ENCODE results near the gene FANCM.

The FANCM gene

DNA sequence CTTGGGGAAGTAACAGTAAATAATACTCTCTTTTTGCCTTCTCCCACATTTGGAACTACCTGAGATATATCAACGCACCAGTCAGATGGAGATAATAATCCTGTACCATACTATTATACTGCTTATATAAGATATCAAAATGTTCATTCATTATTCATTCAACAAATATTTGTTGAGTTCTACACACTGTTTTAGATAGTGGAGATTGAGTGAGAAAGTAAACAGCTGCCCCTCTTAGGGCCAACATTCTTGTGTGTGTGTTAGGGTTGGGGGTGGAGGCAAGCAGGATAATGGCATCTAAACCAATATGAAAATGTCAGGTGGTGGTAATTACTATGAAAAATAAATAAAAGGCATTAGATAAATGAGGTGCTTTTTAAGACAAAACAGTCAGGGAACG, 103.3 kb downstream of the FANCM start:
- no peak for DNase-seq

DNA sequence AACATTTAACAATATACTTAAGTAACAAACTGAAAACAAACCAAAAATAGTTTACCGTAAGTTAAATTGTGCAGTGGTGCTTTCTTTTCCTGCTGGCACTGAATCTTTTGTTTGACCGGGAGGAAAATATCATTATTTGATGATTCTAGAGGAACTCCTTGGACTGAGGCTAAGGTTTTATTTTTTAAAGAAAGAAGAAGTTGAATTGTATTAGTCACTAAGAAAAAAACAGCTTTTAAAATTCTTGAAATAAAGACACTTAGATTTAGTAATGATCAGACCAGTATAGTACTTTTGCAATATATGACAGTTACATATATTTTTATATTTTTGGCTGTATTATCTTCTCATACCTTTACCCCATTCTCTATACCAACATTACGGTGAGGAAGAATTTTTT, 107.0 kb downstream of the FANCM start:
- no peak for DNase-seq

DNA sequence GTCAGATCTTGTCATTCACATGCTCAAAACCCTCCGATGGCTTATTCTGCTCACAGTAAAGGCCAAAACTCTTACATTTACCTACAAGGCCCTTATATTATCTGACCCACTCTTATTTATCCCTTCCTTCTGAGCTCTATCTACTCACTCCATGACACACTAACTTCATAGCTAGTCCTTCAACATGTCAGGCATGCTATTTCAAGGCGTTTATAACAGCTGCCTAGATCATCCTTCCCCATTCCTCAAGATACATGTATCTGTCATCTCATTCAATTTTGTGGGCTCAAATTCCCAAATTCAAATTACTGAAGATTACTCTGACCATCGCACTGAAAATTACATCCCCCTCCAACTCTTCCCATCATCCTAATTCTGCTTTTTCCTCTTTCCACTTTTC, 110.4 kb downstream of the FANCM start:
- DNase-seq = no peak

DNA sequence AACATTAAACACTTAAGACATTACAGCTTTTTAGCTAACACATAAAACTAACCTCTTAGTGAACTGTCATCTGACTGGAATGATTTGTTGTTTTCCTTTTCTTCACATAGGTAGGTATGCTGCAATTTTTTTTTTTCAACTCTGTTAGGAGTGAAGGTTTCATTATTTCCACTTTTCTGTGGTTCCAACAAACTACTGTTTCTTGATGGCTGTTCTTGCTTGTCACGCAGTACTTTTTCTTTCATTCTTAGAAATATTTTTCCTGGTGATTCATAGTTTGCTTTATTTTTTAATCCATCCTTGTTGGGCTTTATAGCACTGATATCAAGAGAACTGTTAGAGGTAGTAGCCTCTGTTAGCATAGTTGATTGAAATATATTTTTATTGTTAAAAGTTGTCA, 111.0 kb downstream of the FANCM start:
- no peak for DNase-seq

DNA sequence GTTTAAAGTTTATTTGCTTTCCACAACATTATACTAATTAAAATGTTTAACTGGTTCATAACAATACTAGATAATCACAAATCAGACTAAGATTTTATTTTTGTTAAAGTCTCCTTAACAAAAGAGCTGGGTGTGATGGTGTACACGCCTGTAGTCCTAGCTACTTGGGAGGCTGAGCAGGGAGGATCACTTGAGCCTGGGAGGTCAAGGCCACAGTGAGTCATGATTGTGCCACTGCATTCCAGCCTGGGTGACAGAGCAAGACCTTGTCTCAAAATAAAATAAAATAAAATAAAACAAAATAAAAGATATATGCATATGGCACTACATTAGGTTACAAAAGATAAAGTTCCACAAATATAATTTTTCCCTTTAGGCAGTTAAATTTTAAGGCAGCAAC, 111.7 kb downstream of the FANCM start:
- no peak for DNase-seq

DNA sequence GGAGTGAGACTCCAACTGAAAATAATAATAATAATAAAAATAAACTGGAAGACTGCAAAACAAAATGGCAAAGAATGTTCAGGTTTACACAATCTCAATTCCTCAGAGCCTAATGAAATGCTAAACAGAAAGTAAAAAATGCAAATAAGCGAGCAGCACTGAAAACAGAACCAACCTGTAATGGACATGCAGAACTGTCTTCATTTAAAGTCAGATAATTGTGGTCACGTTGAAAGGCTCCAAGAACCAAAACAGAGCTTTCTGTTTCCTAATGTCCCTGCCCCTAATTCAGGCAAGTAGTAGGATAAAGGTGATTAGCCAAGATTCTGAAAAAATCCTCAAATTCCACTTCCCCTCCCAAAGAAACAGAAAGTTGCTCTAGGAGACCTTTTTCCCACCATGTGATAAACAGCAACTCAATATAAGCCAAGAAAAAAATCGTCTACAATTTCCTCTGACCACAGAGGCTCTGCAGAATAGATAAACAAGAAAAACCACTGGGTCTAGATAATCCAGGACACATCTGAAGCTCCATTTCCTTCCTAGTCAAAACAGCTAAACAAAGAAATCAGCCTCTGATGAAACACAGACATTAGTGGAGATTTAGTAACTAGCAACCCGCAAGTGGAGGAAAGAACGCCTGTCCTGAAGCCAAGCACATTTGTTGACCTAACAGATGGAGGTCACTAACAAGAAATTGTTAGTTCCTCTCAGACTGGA, 114.3 kb downstream of the FANCM start:
- DNase-seq = no peak

All from NCI-H1105 treated with DMSO at 0.1 percent for 48 hours (cell line).